SK-N-SH treated with all-trans-retinoic acid at 6 μM for 48 hours (cell line): Measurements from ENCODE around the gene PRSS22.
"Not testable (repeated sequence)": the region's sequence is repeated elsewhere in the genome, so short reads cannot be mapped to it uniquely, and the experiment has no call there.

Source experiments
- ATAC-seq: fragments of 200-7000 bp; cut with Tn5 transposase; 3 replicates; pipeline ENCODE4 v1.9.1; 2020; ENCODE audit warnings: mild to moderate bottlenecking, moderate library complexity
- ARNTL ChIP-seq: fragments of 450-650 bp; formaldehyde crosslinking; IDR thresholded peaks from 2 replicates; pipeline ENCODE4 v1.5.0; 2020; ENCODE audit warnings: low read depth, mild to moderate bottlenecking, moderate library complexity, borderline replicate concordance
- BACH2 ChIP-seq: fragments of 250-450 bp; sonication (Bioruptor Pico); IDR thresholded peaks from 2 replicates; pipeline ENCODE4 v1.9.0; 2021; ENCODE audit warnings: mild to moderate bottlenecking, borderline replicate concordance
- CSDC2 ChIP-seq: fragments of 250-450 bp; sonication (Bioruptor Pico); IDR thresholded peaks from 2 replicates; pipeline ENCODE4 v1.5.0; 2020; ENCODE audit warnings: mild to moderate bottlenecking, moderate library complexity
- ESRRG ChIP-seq: fragments of 250-450 bp; sonication (Bioruptor Pico); IDR thresholded peaks from 2 replicates; pipeline ENCODE4 v1.6.1; 2021; ENCODE audit warnings: mild to moderate bottlenecking
- GLIS3 ChIP-seq: fragments of 250-450 bp; sonication (Bioruptor Pico); IDR thresholded peaks from 2 replicates; pipeline ENCODE4 v1.5.0; 2020; ENCODE audit warnings: mild to moderate bottlenecking, moderate library complexity
- ISL1 ChIP-seq: fragments of 250-450 bp; sonication (Bioruptor Pico); IDR thresholded peaks from 2 replicates; pipeline ENCODE4 v2.1.2; 2022; ENCODE audit warnings: mild to moderate bottlenecking, moderate library complexity
- OSR1 ChIP-seq: fragments of 250-450 bp; sonication (Bioruptor Pico); IDR thresholded peaks from 2 replicates; pipeline ENCODE4 v1.8.0; 2022; ENCODE audit warnings: moderate library complexity, mild to moderate bottlenecking, inconsistent platforms
- PPARA ChIP-seq: fragments of 250-450 bp; sonication (Bioruptor Pico); IDR thresholded peaks from 2 replicates; pipeline ENCODE4 v1.5.0; 2020; ENCODE audit warnings: mild to moderate bottlenecking, borderline replicate concordance
- RARB ChIP-seq: fragments of 250-450 bp; sonication (Bioruptor Pico); IDR thresholded peaks from 2 replicates; pipeline ENCODE4 v1.8.0; 2021; ENCODE audit warnings: mild to moderate bottlenecking, moderate library complexity
- SNAI2 ChIP-seq: fragments of 250-450 bp; sonication (Bioruptor Pico); IDR thresholded peaks from 2 replicates; pipeline ENCODE4 v1.5.0; 2020; ENCODE audit warnings: mild to moderate bottlenecking, moderate library complexity
- TCF4 ChIP-seq: fragments of 250-450 bp; sonication (Bioruptor Pico); IDR thresholded peaks from 2 replicates; pipeline ENCODE4 v1.8.0; 2021; ENCODE audit warnings: mild to moderate bottlenecking, moderate library complexity, borderline replicate concordance
- TOX ChIP-seq: fragments of 250-450 bp; sonication (Bioruptor Pico); IDR thresholded peaks from 2 replicates; pipeline ENCODE4 v1.8.0; 2021; ENCODE audit warnings: mild to moderate bottlenecking, moderate library complexity, borderline replicate concordance
- ZC3H10 ChIP-seq: fragments of 250-450 bp; sonication (Bioruptor Pico); IDR thresholded peaks from 2 replicates; pipeline ENCODE4 v1.5.1; 2021; ENCODE audit warnings: mild to moderate bottlenecking, moderate library complexity
- ZFP3 ChIP-seq: fragments of 250-450 bp; sonication (Bioruptor Pico); IDR thresholded peaks from 2 replicates; pipeline ENCODE4 v1.5.0; 2020; ENCODE audit warnings: mild to moderate bottlenecking, moderate library complexity
- ZFP30 ChIP-seq: fragments of 450-650 bp; formaldehyde crosslinking; IDR thresholded peaks from 2 replicates; pipeline ENCODE4 v1.5.0; 2022; ENCODE audit warnings: mild to moderate bottlenecking, moderate library complexity
- ZNF565 ChIP-seq: fragments of 450-650 bp; formaldehyde crosslinking; conservative IDR thresholded peaks from 2 replicates; pipeline ENCODE4 v1.5.0; 2020; ENCODE audit warnings: low read depth, mild to moderate bottlenecking, moderate library complexity
- ZNF70 ChIP-seq: fragments of 450-650 bp; formaldehyde crosslinking; IDR thresholded peaks from 2 replicates; pipeline ENCODE4 v1.5.0; 2020; ENCODE audit warnings: mild to moderate bottlenecking, moderate library complexity
- ZNF8 ChIP-seq: fragments of 450-650 bp; formaldehyde crosslinking; IDR thresholded peaks from 2 replicates; pipeline ENCODE4 v1.5.0; 2020; ENCODE audit warnings: mild to moderate bottlenecking, moderate library complexity
- TF ChIP-seq, protein P1 (sequence below): fragments of 250-450 bp; sonication (Bioruptor Pico); IDR thresholded peaks from 2 replicates; pipeline ENCODE4 v1.5.1; 2021; ENCODE audit warnings: mild to moderate bottlenecking, moderate library complexity
- TF ChIP-seq, protein P2 (sequence below): fragments of 250-450 bp; sonication (Bioruptor Pico); IDR thresholded peaks from 2 replicates; pipeline ENCODE4 v1.8.0; 2020; ENCODE audit warnings: mild to moderate bottlenecking, moderate library complexity, borderline replicate concordance
- TF ChIP-seq, protein P3 (sequence below): fragments of 250-450 bp; sonication (Bioruptor Pico); IDR thresholded peaks from 2 replicates; pipeline ENCODE4 v1.8.0; 2021; ENCODE audit warnings: low read depth, mild to moderate bottlenecking, moderate library complexity, borderline replicate concordance
- TF ChIP-seq, protein P4 (sequence below): fragments of 250-450 bp; sonication (Bioruptor Pico); IDR thresholded peaks from 2 replicates; pipeline ENCODE4 v1.5.1; 2020; ENCODE audit warnings: low read depth, mild to moderate bottlenecking, moderate library complexity
- TF ChIP-seq, protein P5 (sequence below): fragments of 250-450 bp; sonication (Bioruptor Pico); IDR thresholded peaks from 2 replicates; pipeline ENCODE4 v1.5.0; 2020; ENCODE audit warnings: mild to moderate bottlenecking, moderate library complexity

The PRSS22 gene, protein sequence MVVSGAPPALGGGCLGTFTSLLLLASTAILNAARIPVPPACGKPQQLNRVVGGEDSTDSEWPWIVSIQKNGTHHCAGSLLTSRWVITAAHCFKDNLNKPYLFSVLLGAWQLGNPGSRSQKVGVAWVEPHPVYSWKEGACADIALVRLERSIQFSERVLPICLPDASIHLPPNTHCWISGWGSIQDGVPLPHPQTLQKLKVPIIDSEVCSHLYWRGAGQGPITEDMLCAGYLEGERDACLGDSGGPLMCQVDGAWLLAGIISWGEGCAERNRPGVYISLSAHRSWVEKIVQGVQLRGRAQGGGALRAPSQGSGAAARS

DNA sequence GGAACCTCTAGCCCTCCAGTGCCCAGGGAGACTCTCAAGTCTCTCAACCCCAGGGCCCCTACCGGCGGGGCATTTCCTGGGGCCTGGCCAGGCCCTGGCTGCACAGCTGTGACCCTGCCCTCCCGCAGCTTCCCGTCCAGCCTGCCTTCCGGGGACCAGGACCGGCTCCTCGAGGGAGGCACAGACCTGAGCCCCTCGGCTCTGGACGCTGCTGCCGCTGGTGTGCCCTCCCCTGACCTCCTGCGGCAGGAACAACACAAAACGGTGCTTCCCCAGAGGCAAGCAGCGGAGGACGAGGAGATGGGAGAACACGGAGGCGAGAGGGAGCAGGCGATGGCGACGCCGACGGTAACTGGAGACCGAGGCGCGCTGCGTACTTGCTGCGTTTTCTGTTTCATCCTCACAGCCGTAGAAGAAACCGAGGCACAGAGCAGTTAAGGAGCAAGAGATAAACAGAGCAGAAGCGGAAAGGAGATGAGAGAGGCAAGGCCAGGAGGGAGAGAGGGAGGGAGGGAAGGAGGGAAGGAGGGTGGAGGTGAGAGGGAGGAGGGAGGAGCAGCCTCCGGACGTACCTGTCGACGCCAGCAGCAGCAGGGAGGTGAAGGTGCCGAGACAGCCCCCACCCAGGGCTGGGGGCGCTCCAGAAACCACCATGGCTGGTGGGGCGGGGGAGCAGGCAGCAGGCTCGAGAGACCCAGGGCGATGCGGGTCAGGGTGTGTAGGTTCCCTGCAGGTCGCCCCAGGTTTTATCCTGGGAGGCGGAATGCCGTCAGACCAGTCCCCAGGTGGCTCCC is at the start of gene PRSS22:
Gene PRSS22, minus strand, starts transcription at position 720 of the 794 bp plus-strand sequence. Its CDS starts 66 bp downstream, at position 654.
- TF ChIP-seq ARNTL (CRISPR knock-in tag) (no peak), ZNF70 (CRISPR knock-in tag) (no peak), TOX (no peak), ISL1 (CRISPR knock-in tag) (no peak), ZC3H10 (CRISPR knock-in tag) (no peak), SNAI2 (CRISPR knock-in tag) (no peak), TCF4 (CRISPR knock-in tag) (no peak), CSDC2 (no peak), BACH2 (CRISPR knock-in tag) (no peak), ZNF8 (CRISPR knock-in tag) (no peak), ZFP30 (CRISPR knock-in tag) (no peak), OSR1 (CRISPR knock-in tag) (no peak), ZNF565 (no peak), GLIS3 (CRISPR knock-in tag) (no peak), PPARA (CRISPR knock-in tag) (no peak), ESRRG (no peak)
- TF ChIP-seq, protein P1, sequence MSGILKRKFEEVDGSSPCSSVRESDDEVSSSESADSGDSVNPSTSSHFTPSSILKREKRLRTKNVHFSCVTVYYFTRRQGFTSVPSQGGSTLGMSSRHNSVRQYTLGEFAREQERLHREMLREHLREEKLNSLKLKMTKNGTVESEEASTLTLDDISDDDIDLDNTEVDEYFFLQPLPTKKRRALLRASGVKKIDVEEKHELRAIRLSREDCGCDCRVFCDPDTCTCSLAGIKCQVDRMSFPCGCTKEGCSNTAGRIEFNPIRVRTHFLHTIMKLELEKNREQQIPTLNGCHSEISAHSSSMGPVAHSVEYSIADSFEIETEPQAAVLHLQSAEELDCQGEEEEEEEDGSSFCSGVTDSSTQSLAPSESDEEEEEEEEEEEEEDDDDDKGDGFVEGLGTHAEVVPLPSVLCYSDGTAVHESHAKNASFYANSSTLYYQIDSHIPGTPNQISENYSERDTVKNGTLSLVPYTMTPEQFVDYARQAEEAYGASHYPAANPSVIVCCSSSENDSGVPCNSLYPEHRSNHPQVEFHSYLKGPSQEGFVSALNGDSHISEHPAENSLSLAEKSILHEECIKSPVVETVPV, result no peak
- TF ChIP-seq, protein P2, sequence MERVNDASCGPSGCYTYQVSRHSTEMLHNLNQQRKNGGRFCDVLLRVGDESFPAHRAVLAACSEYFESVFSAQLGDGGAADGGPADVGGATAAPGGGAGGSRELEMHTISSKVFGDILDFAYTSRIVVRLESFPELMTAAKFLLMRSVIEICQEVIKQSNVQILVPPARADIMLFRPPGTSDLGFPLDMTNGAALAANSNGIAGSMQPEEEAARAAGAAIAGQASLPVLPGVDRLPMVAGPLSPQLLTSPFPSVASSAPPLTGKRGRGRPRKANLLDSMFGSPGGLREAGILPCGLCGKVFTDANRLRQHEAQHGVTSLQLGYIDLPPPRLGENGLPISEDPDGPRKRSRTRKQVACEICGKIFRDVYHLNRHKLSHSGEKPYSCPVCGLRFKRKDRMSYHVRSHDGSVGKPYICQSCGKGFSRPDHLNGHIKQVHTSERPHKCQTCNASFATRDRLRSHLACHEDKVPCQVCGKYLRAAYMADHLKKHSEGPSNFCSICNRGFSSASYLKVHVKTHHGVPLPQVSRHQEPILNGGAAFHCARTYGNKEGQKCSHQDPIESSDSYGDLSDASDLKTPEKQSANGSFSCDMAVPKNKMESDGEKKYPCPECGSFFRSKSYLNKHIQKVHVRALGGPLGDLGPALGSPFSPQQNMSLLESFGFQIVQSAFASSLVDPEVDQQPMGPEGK (CRISPR knock-in tag), result no peak
- TF ChIP-seq, protein P3, sequence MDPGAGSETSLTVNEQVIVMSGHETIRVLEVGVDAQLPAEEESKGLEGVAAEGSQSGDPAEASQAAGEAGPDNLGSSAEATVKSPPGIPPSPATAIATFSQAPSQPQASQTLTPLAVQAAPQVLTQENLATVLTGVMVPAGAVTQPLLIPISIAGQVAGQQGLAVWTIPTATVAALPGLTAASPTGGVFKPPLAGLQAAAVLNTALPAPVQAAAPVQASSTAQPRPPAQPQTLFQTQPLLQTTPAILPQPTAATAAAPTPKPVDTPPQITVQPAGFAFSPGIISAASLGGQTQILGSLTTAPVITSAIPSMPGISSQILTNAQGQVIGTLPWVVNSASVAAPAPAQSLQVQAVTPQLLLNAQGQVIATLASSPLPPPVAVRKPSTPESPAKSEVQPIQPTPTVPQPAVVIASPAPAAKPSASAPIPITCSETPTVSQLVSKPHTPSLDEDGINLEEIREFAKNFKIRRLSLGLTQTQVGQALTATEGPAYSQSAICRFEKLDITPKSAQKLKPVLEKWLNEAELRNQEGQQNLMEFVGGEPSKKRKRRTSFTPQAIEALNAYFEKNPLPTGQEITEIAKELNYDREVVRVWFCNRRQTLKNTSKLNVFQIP (CRISPR knock-in tag), result no peak
- TF ChIP-seq, protein P4, sequence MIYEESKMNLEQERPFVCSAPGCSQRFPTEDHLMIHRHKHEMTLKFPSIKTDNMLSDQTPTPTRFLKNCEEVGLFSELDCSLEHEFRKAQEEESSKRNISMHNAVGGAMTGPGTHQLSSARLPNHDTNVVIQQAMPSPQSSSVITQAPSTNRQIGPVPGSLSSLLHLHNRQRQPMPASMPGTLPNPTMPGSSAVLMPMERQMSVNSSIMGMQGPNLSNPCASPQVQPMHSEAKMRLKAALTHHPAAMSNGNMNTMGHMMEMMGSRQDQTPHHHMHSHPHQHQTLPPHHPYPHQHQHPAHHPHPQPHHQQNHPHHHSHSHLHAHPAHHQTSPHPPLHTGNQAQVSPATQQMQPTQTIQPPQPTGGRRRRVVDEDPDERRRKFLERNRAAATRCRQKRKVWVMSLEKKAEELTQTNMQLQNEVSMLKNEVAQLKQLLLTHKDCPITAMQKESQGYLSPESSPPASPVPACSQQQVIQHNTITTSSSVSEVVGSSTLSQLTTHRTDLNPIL (CRISPR knock-in tag), result no peak
- TF ChIP-seq, all 23 proteins: peak for 0
- peak; percentile 31 for ATAC-seq

DNA sequence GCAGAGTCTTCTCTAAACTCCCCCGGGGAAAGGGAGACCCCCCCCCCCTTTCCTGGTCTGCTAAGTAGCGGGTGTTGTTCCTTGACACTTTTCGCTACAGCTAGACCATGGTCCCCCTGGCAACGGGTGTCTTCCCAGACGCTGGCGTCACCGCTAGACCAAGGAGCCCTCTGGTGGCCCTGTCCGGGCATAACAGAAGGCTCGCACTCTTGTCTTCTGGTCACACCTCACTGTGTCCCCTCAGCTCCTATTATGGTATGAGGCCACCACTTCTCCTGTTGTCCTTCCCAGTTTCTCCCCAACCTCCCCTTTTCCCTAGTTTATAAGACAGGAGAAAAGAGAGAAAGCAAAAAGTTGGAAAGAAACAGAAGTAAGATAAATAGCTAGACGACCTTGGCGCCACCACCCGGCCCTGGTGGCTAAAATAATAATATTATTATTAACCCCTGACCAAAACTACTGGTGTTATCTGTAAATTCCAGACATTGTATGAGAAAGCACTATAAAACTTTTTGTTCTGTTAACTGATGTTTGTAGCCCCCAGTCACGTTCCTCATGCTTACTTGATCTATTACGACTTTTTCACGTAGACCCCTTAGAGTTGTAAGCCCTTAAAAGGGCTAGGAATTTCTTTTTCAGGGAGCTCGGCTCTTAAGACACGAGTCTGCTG is 49.2 kb upstream of the PRSS22 start:
- ATAC-seq, result not testable (repeated sequence)

DNA sequence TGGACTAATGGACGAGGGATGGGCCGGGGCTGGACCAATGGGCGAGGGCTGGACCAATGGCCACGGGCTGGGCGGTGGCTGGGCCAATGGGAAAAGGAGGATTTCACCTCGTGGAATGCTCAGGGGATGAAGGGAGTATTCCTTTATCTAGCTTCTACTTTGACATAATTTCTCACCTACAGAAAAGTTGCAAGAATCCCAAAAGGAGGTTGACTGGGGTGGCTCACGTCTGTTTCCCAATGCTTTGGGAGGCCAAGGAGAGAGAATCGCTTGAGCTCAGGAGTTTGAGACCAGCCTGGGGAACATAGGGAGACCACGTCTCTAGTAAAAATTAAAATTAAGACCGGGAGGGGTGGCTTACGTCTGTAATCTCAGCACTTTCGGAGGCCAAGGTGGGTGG is 48.0 kb upstream of the PRSS22 start:
- peak; percentile 82 for ATAC-seq
- no peak for TF ChIP-seq PPARA (CRISPR knock-in tag)
- TF ChIP-seq ZNF565, result no peak
- no peak for TF ChIP-seq BACH2 (CRISPR knock-in tag)
- TF ChIP-seq RARB (CRISPR knock-in tag), result no peak
- no peak for TF ChIP-seq ZC3H10 (CRISPR knock-in tag)
- TF ChIP-seq TCF4 (CRISPR knock-in tag), result no peak
- no peak for TF ChIP-seq ZFP30 (CRISPR knock-in tag)
- no peak for TF ChIP-seq SNAI2 (CRISPR knock-in tag)
- TF ChIP-seq, protein P5, sequence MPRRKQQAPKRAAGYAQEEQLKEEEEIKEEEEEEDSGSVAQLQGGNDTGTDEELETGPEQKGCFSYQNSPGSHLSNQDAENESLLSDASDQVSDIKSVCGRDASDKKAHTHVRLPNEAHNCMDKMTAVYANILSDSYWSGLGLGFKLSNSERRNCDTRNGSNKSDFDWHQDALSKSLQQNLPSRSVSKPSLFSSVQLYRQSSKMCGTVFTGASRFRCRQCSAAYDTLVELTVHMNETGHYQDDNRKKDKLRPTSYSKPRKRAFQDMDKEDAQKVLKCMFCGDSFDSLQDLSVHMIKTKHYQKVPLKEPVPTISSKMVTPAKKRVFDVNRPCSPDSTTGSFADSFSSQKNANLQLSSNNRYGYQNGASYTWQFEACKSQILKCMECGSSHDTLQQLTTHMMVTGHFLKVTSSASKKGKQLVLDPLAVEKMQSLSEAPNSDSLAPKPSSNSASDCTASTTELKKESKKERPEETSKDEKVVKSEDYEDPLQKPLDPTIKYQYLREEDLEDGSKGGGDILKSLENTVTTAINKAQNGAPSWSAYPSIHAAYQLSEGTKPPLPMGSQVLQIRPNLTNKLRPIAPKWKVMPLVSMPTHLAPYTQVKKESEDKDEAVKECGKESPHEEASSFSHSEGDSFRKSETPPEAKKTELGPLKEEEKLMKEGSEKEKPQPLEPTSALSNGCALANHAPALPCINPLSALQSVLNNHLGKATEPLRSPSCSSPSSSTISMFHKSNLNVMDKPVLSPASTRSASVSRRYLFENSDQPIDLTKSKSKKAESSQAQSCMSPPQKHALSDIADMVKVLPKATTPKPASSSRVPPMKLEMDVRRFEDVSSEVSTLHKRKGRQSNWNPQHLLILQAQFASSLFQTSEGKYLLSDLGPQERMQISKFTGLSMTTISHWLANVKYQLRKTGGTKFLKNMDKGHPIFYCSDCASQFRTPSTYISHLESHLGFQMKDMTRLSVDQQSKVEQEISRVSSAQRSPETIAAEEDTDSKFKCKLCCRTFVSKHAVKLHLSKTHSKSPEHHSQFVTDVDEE (CRISPR knock-in tag), result no peak
- TF ChIP-seq, protein P4 (CRISPR knock-in tag), result no peak
- TF ChIP-seq ZFP3 (CRISPR knock-in tag), result no peak
- TF ChIP-seq ARNTL (CRISPR knock-in tag), result no peak
- TF ChIP-seq TOX, result no peak
- TF ChIP-seq ZNF8 (CRISPR knock-in tag), result no peak
- no peak for TF ChIP-seq ISL1 (CRISPR knock-in tag)
